H1 (cell line): ENCODE measurements around the gene HECTD4. TPM values are rescaled to one million over a fixed set of nuclear protein-coding genes. Genes with fewer than 3 reads are reported as not detected.
A peak's percentile ranks its signal among the peaks of the same experiment; 100 is the strongest.

ENCODE experiments used
- CTCF ChIA-PET: fragments of 300-600 bp; sonication (Branson Sonifier 250); formaldehyde crosslinking; loops from one replicate; lab custom pipeline; 2021; ENCODE audit not compliant: partially characterized antibody; lab: Charles Lee
- POLR2A ChIA-PET: fragments of 300-600 bp; sonication (Branson Sonifier 250); formaldehyde crosslinking; loops from one replicate; lab custom pipeline; 2021; ENCODE audit warnings: inconsistent platforms; ENCODE audit not compliant: partially characterized antibody; lab: Charles Lee
- DNase-seq, 2 experiments: peaks; one replicate each; pipeline versions ENCODE4 v3.0.0 to v3.0.0-alpha.2; 2010 to 2022; ENCODE audit warnings: low spot score in 2 of 2, low read depth in 1 of 2, mixed read lengths in 1 of 2
- FAIRE-seq: peaks from 2 replicates; lab custom pipeline; 2011; peaks lifted over from hg19 to GRCh38; lab: Jason Lieb, UNC
- H2AFZ ChIP-seq: 2 replicates; pipeline ENCODE4 v1.8.1; 2012; ENCODE audit warnings: low read length, inconsistent platforms
- H2AK5ac ChIP-seq: 2 replicates; pipeline ENCODE4 v1.6.1; 2013; ENCODE audit warnings: low read depth, low read length
- H2BK120ac ChIP-seq: replicated peaks from 2 replicates; pipeline ENCODE3; 2013; ENCODE audit warnings: low read depth, low read length, inconsistent platforms
- H2BK12ac ChIP-seq: 2 replicates; pipeline ENCODE4 v1.6.1; 2013; ENCODE audit warnings: low read depth, low read length
- H2BK15ac ChIP-seq: 2 replicates; pipeline ENCODE4 v1.6.1; 2013; ENCODE audit warnings: low read length
- H2BK20ac ChIP-seq: 2 replicates; pipeline ENCODE4 v1.6.1; 2013; ENCODE audit warnings: low read length
- H2BK5ac ChIP-seq: 2 replicates; pipeline ENCODE4 v1.6.1; 2013; ENCODE audit warnings: low read depth, low read length
- H3K14ac ChIP-seq: 2 replicates; pipeline ENCODE4 v1.6.1; 2013; ENCODE audit warnings: inconsistent platforms; ENCODE audit not compliant: insufficient read length
- H3K18ac ChIP-seq: 2 replicates; pipeline ENCODE4 v1.6.1; 2013; ENCODE audit warnings: low read length; ENCODE audit errors: extremely low read depth
- H3K23ac ChIP-seq: 2 replicates; pipeline ENCODE4 v1.6.1; 2013; ENCODE audit warnings: inconsistent platforms; ENCODE audit not compliant: insufficient read length
- H3K23me2 ChIP-seq: 2 replicates; pipeline ENCODE4 v1.6.1; 2013; ENCODE audit warnings: low read depth, low read length
- H3K27ac ChIP-seq: 2 replicates; pipeline ENCODE4 v1.6.1; 2011; ENCODE audit warnings: low read depth, low read length, inconsistent platforms
- H3K27me3 ChIP-seq, 4 experiments: replicated peaks in 1 of 4; 1 replicate in 1 of 4; 2 replicates in 3 of 4; pipeline versions ENCODE4 v1.6.1 to v1.8.1; 2011 to 2013; ENCODE audit warnings: low read length in 3 of 4, mild to moderate bottlenecking in 3 of 4, inconsistent platforms in 2 of 4, mixed read lengths in 2 of 4, moderate library complexity in 1 of 4; ENCODE audit not compliant: control insufficient read depth in 3 of 4, insufficient read depth in 3 of 4; ENCODE audit errors: extremely low read depth in 1 of 4
- H3K36me3 ChIP-seq, 4 experiments: 2 replicates each; pipeline versions ENCODE4 v1.6.1 to v1.8.1; 2011 to 2013; ENCODE audit warnings: mild to moderate bottlenecking in 4 of 4, low read length in 3 of 4, moderate library complexity in 2 of 4, control low read depth in 1 of 4, inconsistent platforms in 1 of 4; ENCODE audit not compliant: insufficient read depth in 4 of 4, control insufficient read depth in 2 of 4
- H3K4ac ChIP-seq: replicated peaks from 2 replicates; pipeline ENCODE3; 2013; ENCODE audit warnings: low read length, low read depth, mixed read lengths, inconsistent platforms; ENCODE audit not compliant: insufficient read length
- H3K4me1 ChIP-seq, 4 experiments: replicated peaks in 1 of 4; 1 replicate in 1 of 4; 2 replicates in 3 of 4; pipeline versions ENCODE4 v1.6.1 to v1.8.1; 2011 to 2013; ENCODE audit warnings: low read length in 3 of 4, inconsistent platforms in 2 of 4, mixed read lengths in 1 of 4; ENCODE audit not compliant: insufficient read depth in 4 of 4, control insufficient read depth in 3 of 4
- H3K4me2 ChIP-seq, 2 experiments: 2 replicates each; pipeline versions ENCODE4 v1.6.1 to v1.8.1; 2011 to 2013; ENCODE audit warnings: low read depth in 2 of 2, low read length in 2 of 2, control low read depth in 1 of 2, inconsistent platforms in 1 of 2, mild to moderate bottlenecking in 1 of 2; ENCODE audit not compliant: insufficient read depth in 1 of 2
- H3K4me3 ChIP-seq, 4 experiments: fragments of 200-600, 300-600 bp in 1 of 4; sonication (generic), shearing (Covaris generic), sonication (Bioruptor Twin) in 1 of 4; 2 replicates each; pipeline versions ENCODE4 v1.5.1 to v1.8.1; 2011 to 2016; ENCODE audit warnings: low read length in 4 of 4, low read depth in 3 of 4, control low read depth in 2 of 4, inconsistent platforms in 2 of 4, mild to moderate bottlenecking in 2 of 4, mixed read lengths in 1 of 4, moderate library complexity in 1 of 4; ENCODE audit not compliant: insufficient read depth in 2 of 4; ENCODE audit errors: extremely low read depth in 1 of 4
- H3K56ac ChIP-seq: replicated peaks from 2 replicates; pipeline ENCODE3; 2013; ENCODE audit warnings: low read depth, mild to moderate bottlenecking, mixed read lengths, low read length, inconsistent platforms; ENCODE audit not compliant: insufficient read length
- H3K79me1 ChIP-seq: 2 replicates; pipeline ENCODE4 v1.6.1; 2013; ENCODE audit warnings: low read depth, low read length, control low read depth
- H3K79me2 ChIP-seq, 2 experiments: 2 replicates each; pipeline versions ENCODE4 v1.6.1 to v1.8.1; 2012 to 2013; ENCODE audit warnings: low read length in 2 of 2, mild to moderate bottlenecking in 2 of 2, inconsistent platforms in 1 of 2; ENCODE audit not compliant: insufficient read depth in 2 of 2, control insufficient read depth in 1 of 2
- H3K9ac ChIP-seq, 4 experiments: replicated peaks in 1 of 4; 1 replicate in 1 of 4; 2 replicates in 3 of 4; pipeline versions ENCODE4 v1.6.1 to v1.8.1; 2011 to 2013; ENCODE audit warnings: low read depth in 3 of 4, low read length in 3 of 4, control low read depth in 2 of 4, mild to moderate bottlenecking in 2 of 4, moderate library complexity in 2 of 4, inconsistent platforms in 1 of 4; ENCODE audit errors: extremely low read depth in 1 of 4
- H3K9me3 ChIP-seq, 2 experiments: 2 replicates each; pipeline versions ENCODE4 v1.6.1 to v1.8.1; 2012 to 2013; ENCODE audit warnings: mild to moderate bottlenecking in 2 of 2, moderate library complexity in 2 of 2, control low read depth in 1 of 2, inconsistent platforms in 1 of 2, low read depth in 1 of 2, low read length in 1 of 2, mixed read lengths in 1 of 2; ENCODE audit not compliant: insufficient read depth in 2 of 2
- H4K20me1 ChIP-seq, 2 experiments: replicated peaks in 1 of 2; 2 replicates each; pipeline versions ENCODE3 to v1.8.1; 2011 to 2013; ENCODE audit warnings: inconsistent platforms in 2 of 2, low read length in 2 of 2, mild to moderate bottlenecking in 1 of 2; ENCODE audit not compliant: insufficient read depth in 2 of 2, control insufficient read depth in 1 of 2
- H4K5ac ChIP-seq: 2 replicates; pipeline ENCODE4 v1.6.1; 2013; ENCODE audit warnings: low read length, low read depth, mixed read lengths, inconsistent platforms; ENCODE audit not compliant: insufficient read length
- H4K8ac ChIP-seq: 2 replicates; pipeline ENCODE4 v1.8.0; 2013; ENCODE audit warnings: mild to moderate bottlenecking, moderate library complexity, low read length, inconsistent platforms; ENCODE audit not compliant: insufficient read depth; ENCODE audit errors: extremely low read depth
- H4K91ac ChIP-seq: replicated peaks from 2 replicates; pipeline ENCODE3; 2013; ENCODE audit warnings: low read length, mixed read lengths, inconsistent platforms; ENCODE audit not compliant: insufficient read length
- CTBP2 ChIP-seq: IDR thresholded peaks from 2 replicates; pipeline ENCODE4 v1.7.0; 2011; ENCODE audit warnings: borderline replicate concordance, mild to moderate bottlenecking, moderate library complexity, mixed read lengths, low read length; ENCODE audit not compliant: insufficient read depth, insufficient read length
- NANOG ChIP-seq: IDR thresholded peaks from 2 replicates; pipeline ENCODE4 v1.6.1; 2011; ENCODE audit warnings: low read length, low read depth, mild to moderate bottlenecking, inconsistent platforms; ENCODE audit not compliant: insufficient read depth, poor library complexity, severe bottlenecking
- SIX5 ChIP-seq: IDR thresholded peaks from 2 replicates; pipeline ENCODE4 v1.6.1; 2011; ENCODE audit warnings: mild to moderate bottlenecking, low read depth, low read length
- SP2 ChIP-seq: IDR thresholded peaks from 2 replicates; pipeline ENCODE4 v1.6.1; 2012; ENCODE audit warnings: mild to moderate bottlenecking, low read length, inconsistent platforms
- SUZ12 ChIP-seq: fragments of 200-600 bp; sonication (generic); IDR thresholded peaks from 2 replicates; pipeline ENCODE4 v1.6.1; 2012; ENCODE audit warnings: mild to moderate bottlenecking, inconsistent platforms, low read length, moderate library complexity, mixed read lengths
- TAF1 ChIP-seq: IDR thresholded peaks from 2 replicates; pipeline ENCODE4 v1.6.1; 2011; ENCODE audit warnings: mild to moderate bottlenecking, low read depth, low read length
- WGBS, 2 experiments: shearing (Covaris generic) in 1 of 2; methylation state at CpG; one replicate each; pipeline versions ENCODE4 v1.1.6 to v1.1.7; 2013 to 2015; ENCODE audit warnings: low lambda C conversion rate in 2 of 2, mixed read lengths in 2 of 2, inconsistent platforms in 1 of 2, low coverage in 1 of 2, missing lambda C conversion rate in 1 of 2; ENCODE audit not compliant: insufficient replicate concordance in 2 of 2, insufficient coverage in 1 of 2, insufficient read length in 1 of 2; ENCODE audit errors: extremely low coverage in 1 of 2, missing lambda C conversion rate in 1 of 2; 5-methylcytosine and 5-hydroxymethylcytosine counted together
- long read RNA-seq, 2 experiments: library from RNA in 1 of 2; library from capped mRNA in 1 of 2; stranded (forward); transcript quantifications; one replicate each; pipeline ENCODE4 v2.0.0, GENCODE V29; 2021; ENCODE audit warnings: inconsistent platforms in 1 of 2
- polyA minus RNA-seq, 3 experiments: library from RNA; depleted of rRNA, polyadenylated mRNA; stranded (reverse); fragments of >200 nt; gene quantifications; 1 replicate in 2 of 3; 2 replicates in 1 of 3; pipeline ENCODE4 v1.2.3, GENCODE V29; 2011
- polyA plus RNA-seq, 7 experiments: library from polyadenylated mRNA; depleted of rRNA in 3 of 7; stranded (reverse) in 5 of 7; unstranded in 2 of 7; fragments of >200 nt in 5 of 7; fragments of 200-250 nt in 2 of 7; gene quantifications; 1 replicate in 5 of 7; 2 replicates in 1 of 7; 4 replicates in 1 of 7; pipeline versions ENCODE4 v1.2.1 to v1.2.3, GENCODE V29; 2011 to 2013; ENCODE audit warnings: missing spikeins in 2 of 7, mixed read lengths in 2 of 7
- total RNA-seq: library from RNA; stranded (reverse); fragmentation: NEBNext Ultra II Directional; extraction: Animal tissue kit (Norgen Biotek cat#: 25700); gene quantifications from 2 replicates; pipeline ENCODE4 v1.2.1, GENCODE V29; 2021

Gene HECTD4
- total RNA-seq (28.7 and 33.7 TPM in 2 replicates), polyA plus RNA-seq (2011; rRNA removed) (6.5 and 10.3 TPM in 2 replicates), polyA minus RNA-seq (2011; rRNA and poly(A)+ RNA removed) (35.2 and 40.0 TPM in 2 replicates)
- polyA plus RNA-seq (2011; cell fraction: cytosol; rRNA removed), result 6.7 TPM
- 34.6 TPM for polyA plus RNA-seq (2011; cell fraction: nucleus; rRNA removed)
- polyA plus RNA-seq (2012, experiment 1 of 2), result 14.8 to 20.9 TPM (median 16.0 TPM) in 4 replicates
- polyA plus RNA-seq (2012, experiment 2 of 2), result 2.6 TPM
- 7.9 TPM for polyA plus RNA-seq (2013, experiment 1 of 2)
- polyA plus RNA-seq (2013, experiment 2 of 2), result 6.5 TPM
- polyA minus RNA-seq (2011; cell fraction: cytosol; rRNA and poly(A)+ RNA removed), result 20.3 TPM
- polyA minus RNA-seq (2011; cell fraction: nucleus; rRNA and poly(A)+ RNA removed), result 64.2 TPM
- long read RNA-seq, experiment 1, partial matches to known transcripts, result 1 of 6 reads
- long read RNA-seq, experiment 1, other reads (novel, unspliced or antisense), result 5 of 6 reads
- long read RNA-seq, experiment 2, partial matches to known transcripts, result 0 of 1 reads
- long read RNA-seq, experiment 2, other reads (novel, unspliced or antisense), result 1 of 1 reads

GRCh38 chr12:112381883-112382796 is at the start of gene HECTD4:
TSS of gene HECTD4 (minus strand) at chr12:112382431. CDS start at chr12:112382128, 303 bp downstream.
- no peaks in the 10 kb centered on the region for H3K27me3 ChIP-seq
- H4K8ac ChIP-seq, result peak within 1 kb of the TSS; percentile 39; the same call in 1 of the 2 replicates
- H3K23me2 ChIP-seq, result peaks cover 7% of the 10 kb centered on the region; the same call in 1 of the 2 replicates
- H2BK12ac ChIP-seq, result no peak within 1 kb of the TSS
- H3K56ac ChIP-seq, result no peak within 1 kb of the TSS
- H4K91ac ChIP-seq, result no peak within 1 kb of the TSS
- no peaks in the 10 kb centered on the region for H3K9me3 ChIP-seq
- H2BK120ac ChIP-seq, result no peak within 1 kb of the TSS
- H2BK15ac ChIP-seq, result no peak within 1 kb of the TSS
- no peak within 1 kb of the TSS for H2BK20ac ChIP-seq
- peaks cover 0 to 38% of the 10 kb centered on the region in 2 experiments; a peak in 3 of 4 replicates for H3K79me2 ChIP-seq
- H4K20me1 ChIP-seq, result peaks cover 0 to 4% of the 10 kb centered on the region in 2 experiments
- H3K4me2 ChIP-seq, result peak within 1 kb of the TSS; percentile 84 to 92
- peak within 1 kb of the TSS; percentile 20 for H4K5ac ChIP-seq
- peak within 1 kb of the TSS; percentile 53 for H3K4ac ChIP-seq
- H2AK5ac ChIP-seq, result no peak within 1 kb of the TSS
- no peak for FAIRE-seq
- peak within 1 kb of the TSS; percentile 41 to 80 (median 56); a peak in 6 of 7 replicates for H3K9ac ChIP-seq
- 7% methylated on average over 35 of the region's 106 CpGs; no CpG with 5 or more reads in 1 of the 2 experiments for WGBS, 2 experiments
- ChIA-PET CTCF (interaction anchor here (2.0 kb wide), 1 partner anchor 184 kb away, joined by 7 read pairs; no protein-coding TSS in a partner anchor), POLR2A (interaction anchor here (0.6 to 1.8 kb wide), 4 partner anchors 12 to 615 kb away, joined by 3 to 5 read pairs (median 5); partner anchors contain the start of gene ALDH2)
- H2AFZ ChIP-seq, result peak within 1 kb of the TSS; percentile 42; the same call in 1 of the 2 replicates
- H3K79me1 ChIP-seq, result peaks cover 6% of the 10 kb centered on the region; the same call in 1 of the 2 replicates
- no peak within 1 kb of the TSS; the same call in 1 of the 2 replicates for H3K18ac ChIP-seq
- H3K4me1 ChIP-seq, result peaks cover 0 to 8% (median 2%) of the 10 kb centered on the region in 4 experiments; a peak in 5 of 7 replicates
- H3K27ac ChIP-seq, result no peak within 1 kb of the TSS; the same call in 1 of the 2 replicates
- no peak within 1 kb of the TSS for H3K14ac ChIP-seq
- no peak within 1 kb of the TSS for H3K23ac ChIP-seq
- DNase-seq, result peak; percentile 49 to 98
- no peaks in the 10 kb centered on the region for H3K36me3 ChIP-seq
- H3K4me3 ChIP-seq, result peak within 1 kb of the TSS; percentile 75 to 86 (median 82)
- no peak within 1 kb of the TSS; the same call in 1 of the 2 replicates for H2BK5ac ChIP-seq
- TF ChIP-seq SP2 (no peak), TAF1 (peak; percentile 52; the same call in 1 of the 2 replicates), SUZ12 (no peak), CTBP2 (no peak), SIX5 (no peak), NANOG (no peak)
